Vagina (tissue), 2 donors: ENCODE data around the gene MTURN.

Experiments
- CTCF ChIP-seq, 3 experiments: fragments of 450-650 bp in 2 of 3; fragments of 200-600 bp in 1 of 3; sonication (generic) in 1 of 3; IDR thresholded peaks; one replicate each; pipeline ENCODE4 v1.5.1; 2017 to 2019; ENCODE audit warnings: antibody characterized with exemption in 3 of 3, mild to moderate bottlenecking in 2 of 3, moderate library complexity in 2 of 3
- POLR2A ChIP-seq, 2 donors: fragments of 450-650 bp; IDR thresholded peaks; one replicate each; pipeline ENCODE4 v1.6.1; 2017; ENCODE audit warnings: antibody characterized with exemption in 2 of 2, mild to moderate bottlenecking in 2 of 2, moderate library complexity in 2 of 2

GRCh38 chr7:30169579-30169978, 34.8 kb downstream of the MTURN start:
- TF ChIP-seq CTCF (IDR thresholded peaks at IDR 0.05): no peak
- no peak for TF ChIP-seq POLR2A (IDR thresholded peaks at IDR 0.05)
